ENCODE results near the gene NCAN. TPM values are rescaled to one million over a fixed set of nuclear protein-coding genes. Genes with fewer than 3 reads are reported as not detected.
"Not testable (repeated sequence)": the region's sequence is repeated elsewhere in the genome, so short reads cannot be mapped to it uniquely, and the experiment has no call there.

The NCAN gene
- total RNA-seq, 4 donors from 2014 or later, result 0.21 TPM; not detected in 3

DNA sequence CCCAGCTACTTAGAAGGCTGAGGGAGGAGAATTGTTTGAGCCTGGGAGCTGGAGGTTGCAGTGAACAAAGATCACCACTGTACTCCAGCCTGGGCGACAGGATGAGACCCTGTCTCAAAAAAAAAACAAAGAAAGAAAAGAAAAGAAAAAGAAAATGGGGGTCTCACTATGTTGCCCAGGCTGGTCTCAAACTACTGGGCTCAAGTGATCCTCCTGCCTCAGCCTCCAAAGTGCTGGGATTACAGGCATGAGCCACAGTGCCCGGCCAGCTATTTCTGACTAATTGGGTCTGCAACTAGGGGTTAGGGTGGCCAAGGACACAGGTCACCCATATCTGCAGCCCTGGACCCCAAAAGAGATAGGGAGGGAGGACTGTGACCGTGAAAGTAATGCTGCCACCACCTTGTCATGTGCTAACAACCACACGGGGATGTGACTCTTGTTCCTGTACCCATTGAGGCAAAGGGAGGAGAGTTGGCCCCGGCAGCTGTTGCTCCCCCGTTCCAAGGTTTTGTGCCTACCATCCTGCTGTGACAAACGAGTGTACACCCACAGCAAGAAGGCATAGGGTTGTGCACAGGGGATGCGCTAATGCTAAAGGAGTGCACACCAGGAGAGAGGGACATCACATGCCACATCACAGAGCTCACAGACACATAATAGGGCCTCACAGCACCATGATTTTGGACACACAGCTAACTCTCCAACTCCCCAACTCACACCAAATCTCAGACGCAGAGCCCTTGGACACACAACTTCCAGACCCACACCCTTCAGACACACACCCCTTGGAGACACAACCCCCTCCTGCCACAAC lies 42.3 kb upstream of the NCAN start:
- Histone ChIP-seq H3K4me3 (no peak overlapping the region), H3K27me3 (no peaks in the 10 kb centered on the region), H3K4me1 (peaks cover 0 to 6% of the 10 kb centered on the region in 2 donors), H3K27ac (no peak overlapping the region), H3K9me3 (no peaks in the 10 kb centered on the region), H3K36me3 (no peaks in the 10 kb centered on the region)
- intact Hi-C loops (cut with DNase I; ENCODE audit: low total_unique reads), result no loop called here
- no peak for DNase-seq
- TF ChIP-seq, protein P1, sequence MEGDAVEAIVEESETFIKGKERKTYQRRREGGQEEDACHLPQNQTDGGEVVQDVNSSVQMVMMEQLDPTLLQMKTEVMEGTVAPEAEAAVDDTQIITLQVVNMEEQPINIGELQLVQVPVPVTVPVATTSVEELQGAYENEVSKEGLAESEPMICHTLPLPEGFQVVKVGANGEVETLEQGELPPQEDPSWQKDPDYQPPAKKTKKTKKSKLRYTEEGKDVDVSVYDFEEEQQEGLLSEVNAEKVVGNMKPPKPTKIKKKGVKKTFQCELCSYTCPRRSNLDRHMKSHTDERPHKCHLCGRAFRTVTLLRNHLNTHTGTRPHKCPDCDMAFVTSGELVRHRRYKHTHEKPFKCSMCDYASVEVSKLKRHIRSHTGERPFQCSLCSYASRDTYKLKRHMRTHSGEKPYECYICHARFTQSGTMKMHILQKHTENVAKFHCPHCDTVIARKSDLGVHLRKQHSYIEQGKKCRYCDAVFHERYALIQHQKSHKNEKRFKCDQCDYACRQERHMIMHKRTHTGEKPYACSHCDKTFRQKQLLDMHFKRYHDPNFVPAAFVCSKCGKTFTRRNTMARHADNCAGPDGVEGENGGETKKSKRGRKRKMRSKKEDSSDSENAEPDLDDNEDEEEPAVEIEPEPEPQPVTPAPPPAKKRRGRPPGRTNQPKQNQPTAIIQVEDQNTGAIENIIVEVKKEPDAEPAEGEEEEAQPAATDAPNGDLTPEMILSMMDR (IDR thresholded peaks at IDR 0.05), result no peak
- TF ChIP-seq POLR2A (IDR thresholded peaks at IDR 0.05), result no peak

DNA sequence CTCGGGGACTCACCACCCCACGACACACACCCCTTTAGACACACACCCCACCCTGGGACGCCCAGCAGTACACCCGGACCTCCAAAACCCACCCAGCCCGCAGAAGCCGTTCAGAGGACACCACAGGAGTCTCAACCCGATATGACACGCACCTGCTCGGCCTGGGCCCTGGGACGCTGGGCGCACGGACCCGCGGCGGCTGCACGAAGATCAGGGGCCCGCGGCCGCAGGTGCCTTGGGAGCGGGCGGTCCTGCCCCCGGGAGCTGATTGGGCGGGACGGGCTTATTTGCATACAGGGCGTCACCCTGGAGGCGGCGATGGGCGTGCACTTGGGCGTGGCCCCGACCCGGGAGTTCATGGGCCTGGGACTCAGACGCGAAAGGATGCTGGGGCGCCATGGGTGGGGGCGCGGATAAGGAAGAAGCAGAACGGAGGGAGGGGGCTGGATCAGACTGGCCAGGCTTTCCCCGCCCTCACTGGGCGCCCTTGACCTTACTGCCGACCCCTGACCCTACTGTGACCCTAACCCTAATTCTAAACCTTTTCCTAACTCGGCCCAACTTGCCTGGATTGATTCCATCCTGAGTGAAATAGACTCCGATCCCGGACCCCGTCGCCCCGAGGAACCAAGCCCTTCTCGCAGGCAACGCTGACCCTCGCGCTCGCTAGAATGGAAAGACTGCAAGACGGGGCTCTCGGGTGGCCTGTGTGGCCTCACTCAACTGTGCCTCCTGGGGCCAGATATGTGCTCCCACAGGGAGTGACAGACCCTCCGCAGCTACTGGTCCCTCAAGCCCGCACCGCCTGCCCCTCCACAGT lies 41.5 kb upstream of the NCAN start, which contains the start of gene MEF2B:
Gene MEF2B (minus strand): TSS at position 211 of the 820 bp plus-strand sequence. CDS start 19,528 bp downstream, outside the sequence.
- peak in 1 of 2 donors; percentile 49 for DNase-seq
- H3K27ac ChIP-seq, result no peak within 1 kb of the TSS
- no peaks in the 10 kb centered on the region for H3K9me3 ChIP-seq
- intact Hi-C loops (cut with DNase I; ENCODE audit: low total_unique reads), result no loop called here
- no peak for TF ChIP-seq POLR2A (IDR thresholded peaks at IDR 0.05)
- TF ChIP-seq, protein P1 (IDR thresholded peaks at IDR 0.05), result no peak
- no peaks in the 10 kb centered on the region for H3K27me3 ChIP-seq
- H3K36me3 ChIP-seq, result no peaks in the 10 kb centered on the region
- H3K4me1 ChIP-seq, result peaks cover 0 to 6% of the 10 kb centered on the region in 2 donors
- no peak within 1 kb of the TSS for H3K4me3 ChIP-seq

DNA sequence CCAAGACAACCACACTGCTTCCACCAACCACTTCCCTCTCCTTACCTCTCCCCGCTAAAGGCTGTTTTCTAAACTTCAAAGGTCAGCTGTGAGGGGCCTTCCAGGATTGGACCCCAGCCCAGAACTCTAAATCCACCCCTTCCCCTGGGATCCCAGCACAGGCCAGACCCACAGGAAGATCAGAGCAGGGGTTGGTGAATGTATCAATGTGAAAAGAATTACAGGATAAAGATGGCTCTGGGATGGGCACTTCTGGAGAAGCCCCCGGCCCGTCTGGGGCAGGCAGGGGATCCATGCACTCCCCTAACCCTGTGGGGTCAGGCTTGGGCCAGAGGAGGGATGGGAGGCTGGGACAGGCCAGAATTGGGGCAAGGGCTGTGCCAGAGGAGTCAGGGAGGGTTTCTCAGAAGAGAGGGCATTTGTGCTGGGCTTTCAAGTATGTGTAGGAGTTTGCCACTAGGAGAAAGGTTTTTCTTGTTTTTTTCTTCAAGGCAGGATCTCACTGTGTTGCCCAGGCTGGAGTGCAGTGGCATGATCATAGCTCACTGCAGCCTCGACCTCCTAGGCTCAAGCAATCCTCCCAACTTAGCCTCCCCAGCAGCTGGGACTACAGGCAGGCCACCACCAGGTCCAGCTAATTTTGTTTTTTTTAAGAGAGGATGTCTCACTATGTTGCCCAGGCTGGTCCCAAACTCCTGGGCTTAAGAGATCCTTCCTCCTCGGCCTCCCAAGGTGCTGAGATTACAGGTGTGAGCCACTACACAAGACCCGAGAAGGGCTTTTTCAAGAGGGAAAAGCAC lies 40.7 kb upstream of the NCAN start:
- no peak for DNase-seq
- intact Hi-C loops (cut with DNase I; ENCODE audit: low total_unique reads), result no loop called here
- no peaks in the 10 kb centered on the region for H3K27me3 ChIP-seq
- TF ChIP-seq POLR2A (IDR thresholded peaks at IDR 0.05), result no peak
- no peaks in the 10 kb centered on the region for H3K36me3 ChIP-seq
- H3K9me3 ChIP-seq, result no peaks in the 10 kb centered on the region
- H3K4me1 ChIP-seq, result peaks cover 0 to 6% of the 10 kb centered on the region in 2 donors
- H3K27ac ChIP-seq, result no peak overlapping the region
- H3K4me3 ChIP-seq, result no peak overlapping the region

DNA sequence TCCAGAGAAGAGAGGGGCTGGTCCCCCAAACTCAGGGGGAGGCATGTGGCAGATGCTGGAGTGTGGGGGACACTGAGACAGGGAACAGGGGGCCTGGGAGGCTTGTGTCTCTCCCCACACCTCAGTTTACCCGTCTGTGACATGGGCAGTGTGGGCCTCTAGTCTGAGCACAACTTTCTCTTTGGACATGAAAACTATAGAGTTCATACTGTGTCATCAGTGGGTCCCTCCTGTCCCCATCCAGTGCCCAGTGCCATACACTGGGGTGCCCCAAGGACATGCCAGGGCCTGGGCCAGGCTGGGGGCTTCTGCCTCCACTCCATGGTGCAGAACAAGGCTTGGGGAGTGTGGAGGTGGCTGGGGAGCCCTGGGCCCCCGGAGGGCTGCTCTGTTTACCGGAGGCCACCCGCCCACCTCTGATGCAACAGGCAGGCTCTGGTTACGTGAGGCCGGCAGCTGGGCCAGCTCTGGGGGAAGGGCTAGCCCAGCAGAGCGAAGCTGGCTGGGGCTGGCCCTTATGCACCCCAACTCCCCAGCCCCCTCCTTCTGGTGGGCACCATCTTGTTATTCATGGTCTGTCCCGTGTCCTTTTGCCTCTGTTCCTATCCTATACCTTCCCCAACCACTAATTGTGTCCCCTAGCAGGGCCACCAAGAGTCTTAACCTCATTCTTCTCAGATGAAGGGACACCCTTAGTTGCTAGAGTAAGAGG lies 39.8 kb upstream of the NCAN start:
- peaks cover 0 to 6% of the 10 kb centered on the region in 2 donors for H3K4me1 ChIP-seq
- no peaks in the 10 kb centered on the region for H3K9me3 ChIP-seq
- intact Hi-C loops (cut with DNase I; ENCODE audit: low total_unique reads), result no loop called here
- H3K36me3 ChIP-seq, result no peaks in the 10 kb centered on the region
- H3K4me3 ChIP-seq, result no peak overlapping the region
- H3K27me3 ChIP-seq, result no peaks in the 10 kb centered on the region
- TF ChIP-seq, protein P1 (IDR thresholded peaks at IDR 0.05), result no peak
- TF ChIP-seq POLR2A (IDR thresholded peaks at IDR 0.05), result no peak
- H3K27ac ChIP-seq, result no peak overlapping the region
- DNase-seq, result no peak

DNA sequence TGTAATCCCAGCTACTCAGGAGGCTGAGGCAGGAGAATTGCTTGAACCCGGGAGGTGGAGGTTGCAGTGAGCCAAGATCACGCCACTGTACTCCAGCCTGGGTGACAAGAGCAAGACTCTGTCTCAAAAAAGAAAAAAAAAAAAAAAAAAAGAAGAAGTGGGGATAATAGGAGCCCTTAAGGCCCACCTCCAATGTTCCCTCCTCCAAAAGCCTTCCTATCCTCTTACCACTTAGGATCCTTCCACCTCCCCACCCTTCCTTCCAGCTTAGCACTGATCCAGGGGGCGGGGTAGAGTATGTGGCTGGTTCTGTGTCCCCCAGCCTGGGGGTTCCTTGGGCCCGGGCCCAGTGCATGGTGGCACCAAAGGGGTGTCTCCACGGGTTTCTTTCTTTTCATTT lies 38.5 kb upstream of the NCAN start:
- H3K27me3 ChIP-seq; DNase-seq; H3K4me3 ChIP-seq; H3K4me1 ChIP-seq; H3K9me3 ChIP-seq; H3K27ac ChIP-seq; H3K36me3 ChIP-seq; intact Hi-C loops (cut with DNase I; ENCODE audit: low total_unique reads): not testable (repeated sequence)
